Effector CD4-positive, alpha-beta T cell (primary cell): Measurements from ENCODE around the gene SLC25A17.
A peak's percentile ranks its signal among the peaks of the same experiment; 100 is the strongest.
"Not testable (repeated sequence)": the region's sequence is repeated elsewhere in the genome, so short reads cannot be mapped to it uniquely, and the experiment has no call there.

Source experiments
- DNase-seq: peaks from one replicate; pipeline ENCODE4 v3.0.0-alpha.2; 2020

The SLC25A17 gene

DNA sequence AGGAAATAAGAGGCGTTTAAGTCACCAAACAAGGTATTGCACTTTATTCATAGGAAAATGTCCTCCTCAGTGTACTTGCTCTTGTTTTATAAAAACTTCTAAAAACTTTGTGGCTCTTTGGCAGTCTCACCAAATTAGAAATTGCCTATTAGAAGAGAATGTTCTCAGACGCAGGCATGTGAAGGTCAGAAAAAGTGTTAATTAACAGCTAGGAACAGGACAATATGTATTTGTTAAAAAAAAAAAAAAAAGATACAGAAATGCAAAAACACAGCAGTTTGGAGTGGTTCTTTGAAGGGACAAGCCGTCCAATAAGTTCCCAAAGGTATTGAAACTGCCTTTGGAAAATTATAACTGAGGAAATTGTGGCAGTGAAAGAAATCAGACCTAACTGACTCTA is 67.9 kb downstream of the SLC25A17 start:
- DNase-seq, result no peak

DNA sequence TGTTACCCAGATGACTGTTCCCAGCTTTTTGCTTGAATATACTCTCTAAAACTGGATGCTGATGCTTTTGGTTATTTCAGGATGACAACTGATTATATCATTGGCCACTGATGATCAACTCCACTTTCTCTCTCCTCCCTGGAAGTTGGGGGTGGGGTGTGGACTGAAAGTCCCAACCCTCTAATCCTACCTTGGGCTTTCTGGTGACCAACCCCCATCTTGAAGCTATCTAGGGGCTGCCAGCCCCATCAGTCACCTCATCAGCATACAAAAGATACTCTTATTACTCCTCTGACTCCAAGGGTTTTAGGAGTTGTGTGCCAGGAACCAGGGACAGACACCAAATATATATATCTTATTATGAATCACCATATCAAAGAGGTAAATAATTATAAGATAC is 69.3 kb downstream of the SLC25A17 start:
- DNase-seq, result no peak

GRCh38 chr22:40748388-40749355 is 70.5 kb downstream of the SLC25A17 start:
- DNase-seq, result no peak

- no peak for DNase-seq
These were observed 71.8 kb downstream of the SLC25A17 start for GRCh38 chr22:40747361-40747760.

DNA sequence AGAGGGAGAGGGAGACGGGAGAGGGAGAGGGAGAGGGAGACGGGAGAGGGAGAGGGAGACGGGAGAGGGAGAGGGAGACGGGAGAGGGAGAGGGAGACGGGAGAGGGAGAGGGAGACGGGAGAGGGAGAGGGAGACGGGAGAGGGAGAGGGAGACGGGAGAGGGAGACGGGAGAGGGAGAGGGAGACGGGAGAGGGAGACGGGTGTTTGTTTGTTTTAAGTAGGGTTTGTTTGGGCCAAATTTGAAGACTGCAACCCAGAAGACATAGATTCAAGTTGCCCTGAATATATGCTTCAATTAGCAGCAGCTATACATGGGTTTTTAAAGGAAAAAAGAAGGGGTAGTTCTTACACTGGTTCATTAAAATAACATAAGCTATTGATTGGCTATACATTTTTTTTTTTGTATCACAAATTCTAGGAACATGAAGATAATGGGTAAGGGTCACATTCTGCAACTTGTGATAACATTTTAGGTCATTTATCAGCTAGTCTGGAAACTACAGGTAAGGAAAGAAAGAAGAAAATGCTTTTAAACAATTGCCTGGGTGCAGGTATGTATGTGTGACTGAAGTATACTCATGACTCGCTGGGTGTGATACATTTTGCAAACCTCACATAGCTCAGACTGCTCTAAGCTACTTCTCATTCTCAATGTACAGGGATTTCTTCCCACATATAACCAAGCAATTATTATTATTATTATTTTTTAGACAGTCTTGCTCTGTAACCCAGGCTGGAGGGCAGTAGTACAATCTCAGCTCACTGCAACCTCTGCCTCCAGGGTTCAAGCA is 72.5 kb downstream of the SLC25A17 start:
- DNase-seq, result no peak

DNA sequence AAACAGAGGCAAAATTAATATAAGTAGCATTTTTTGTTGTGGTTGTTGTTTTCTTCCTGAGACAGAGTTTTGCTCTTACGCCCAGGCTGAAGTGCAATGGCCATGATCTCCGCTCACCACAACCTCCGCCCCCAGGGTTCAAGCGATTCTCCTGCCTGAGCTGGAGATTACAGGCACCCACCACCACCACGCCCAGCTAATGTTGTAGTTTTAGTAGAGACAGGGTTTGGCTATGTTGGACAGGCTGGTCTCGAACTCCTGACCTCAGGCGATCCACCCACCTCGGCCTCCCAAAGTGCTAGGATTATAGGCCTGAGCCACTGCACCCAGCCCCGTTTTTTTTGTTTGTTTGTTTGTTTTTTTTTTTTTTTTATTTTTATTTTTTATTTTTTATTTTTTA is 75.4 kb downstream of the SLC25A17 start:
- no peak for DNase-seq

DNA sequence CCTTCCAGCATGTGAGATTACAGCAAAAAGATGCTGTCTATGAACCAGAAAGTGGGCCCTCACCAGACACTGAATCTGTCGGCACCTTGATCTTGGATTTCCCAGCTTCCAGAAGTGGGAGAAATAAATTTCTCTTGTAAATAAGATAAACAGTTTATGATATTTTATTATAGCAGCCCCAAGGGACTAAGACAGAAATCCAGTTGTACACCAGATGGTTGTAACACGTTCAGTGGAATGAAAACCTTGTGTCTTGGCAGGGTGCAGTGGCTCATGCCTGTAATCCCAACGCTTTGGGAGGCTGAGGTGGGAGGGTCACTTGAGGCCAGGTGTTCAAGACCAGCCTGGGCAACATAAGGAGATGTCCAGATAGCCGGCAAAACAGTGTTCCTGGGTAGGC is 78.0 kb downstream of the SLC25A17 start:
- DNase-seq, result no peak

- no peak for DNase-seq
These were observed 79.4 kb downstream of the SLC25A17 start for GRCh38 chr22:40739721-40740120.

DNA sequence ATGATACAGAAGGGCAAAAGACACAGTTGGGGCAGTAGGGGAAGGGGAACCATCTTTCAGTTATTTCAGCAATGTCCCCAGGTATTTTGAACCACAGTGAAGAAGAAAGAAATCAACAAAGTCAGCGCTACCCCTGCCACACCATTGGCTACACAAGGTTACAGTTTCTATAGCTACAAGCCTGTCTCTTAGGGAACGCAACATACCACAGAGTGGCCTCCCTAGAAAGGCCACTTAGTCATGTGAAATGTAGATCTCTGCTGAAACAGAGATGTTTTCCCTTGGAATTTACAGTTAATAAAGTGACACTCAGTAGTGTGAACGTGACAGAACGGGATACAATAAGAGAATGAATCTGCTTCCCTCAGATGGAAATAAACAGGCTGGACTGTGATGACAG is 85.2 kb downstream of the SLC25A17 start:
- no peak for DNase-seq

- DNase-seq, result no peak
These were observed 86.2 kb downstream of the SLC25A17 start for GRCh38 chr22:40732999-40733292.

GRCh38 chr22:40729284-40729683 is 89.9 kb downstream of the SLC25A17 start:
- DNase-seq, result no peak

DNA sequence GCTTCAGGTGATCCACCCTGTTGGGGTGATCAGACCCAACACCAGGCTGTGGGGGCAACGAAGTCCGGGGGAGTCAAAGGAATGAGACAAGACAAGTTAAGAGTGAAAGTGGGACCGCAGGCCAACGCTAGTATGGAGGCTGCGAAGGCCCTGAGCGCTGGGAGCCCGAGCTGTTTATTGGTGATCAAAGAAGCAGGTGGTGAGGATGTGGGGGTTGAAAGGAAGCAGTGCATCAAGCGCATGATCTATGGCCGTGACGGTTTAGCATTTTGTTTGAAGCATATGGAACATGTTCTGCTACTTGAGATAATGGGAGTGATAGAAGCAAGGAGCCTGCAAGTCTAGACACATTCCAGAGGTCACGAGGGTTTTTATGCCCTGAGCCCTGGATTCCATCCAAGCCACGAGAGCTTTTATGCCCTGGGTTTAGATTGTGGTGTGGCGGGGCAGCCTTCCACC is 90.4 kb downstream of the SLC25A17 start:
- peak; percentile 52 for DNase-seq

GRCh38 chr22:40727964-40728615 is 91.1 kb downstream of the SLC25A17 start:
- no peak for DNase-seq

DNA sequence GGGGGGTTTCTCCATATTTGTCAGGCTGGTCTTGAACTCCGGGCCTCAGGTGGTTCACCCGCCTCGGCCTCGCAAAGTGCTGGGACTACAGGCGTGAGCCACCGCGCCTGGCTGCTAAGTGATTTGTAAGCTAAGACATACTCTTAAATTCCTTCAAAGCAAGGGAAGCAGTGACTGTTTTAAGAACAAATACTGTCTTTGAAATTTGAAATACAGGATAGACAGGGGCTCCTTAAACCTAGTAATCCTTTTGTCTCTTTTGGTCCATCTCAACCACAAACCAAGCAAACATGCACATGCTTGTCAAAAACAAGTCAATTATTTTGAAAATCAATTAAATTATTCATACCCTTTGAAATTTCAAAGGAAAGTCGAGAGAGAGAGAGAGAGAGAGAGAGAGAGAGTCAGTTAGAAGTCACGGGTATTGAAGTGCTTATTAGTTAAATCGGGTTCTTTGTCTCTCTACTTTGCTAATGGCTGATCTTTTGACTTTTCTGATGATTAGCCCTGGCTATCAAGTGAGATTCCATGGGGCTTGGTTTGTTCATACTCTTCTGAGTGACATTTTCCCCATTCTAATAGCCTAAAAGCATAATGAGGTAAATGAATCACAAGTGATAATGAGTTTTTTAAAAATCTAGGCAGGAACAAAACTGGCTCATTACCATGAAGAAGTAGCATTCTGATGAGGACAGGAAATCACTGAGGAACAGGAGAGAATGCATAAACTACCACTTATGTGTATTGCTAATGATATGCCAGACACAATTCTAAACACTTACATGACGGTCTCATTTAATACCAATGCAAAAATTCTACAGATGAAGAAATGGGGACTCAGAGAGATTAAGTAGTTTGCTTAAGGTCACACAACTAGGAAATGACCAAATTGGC is 91.8 kb downstream of the SLC25A17 start:
- peak; percentile 9 for DNase-seq

DNA sequence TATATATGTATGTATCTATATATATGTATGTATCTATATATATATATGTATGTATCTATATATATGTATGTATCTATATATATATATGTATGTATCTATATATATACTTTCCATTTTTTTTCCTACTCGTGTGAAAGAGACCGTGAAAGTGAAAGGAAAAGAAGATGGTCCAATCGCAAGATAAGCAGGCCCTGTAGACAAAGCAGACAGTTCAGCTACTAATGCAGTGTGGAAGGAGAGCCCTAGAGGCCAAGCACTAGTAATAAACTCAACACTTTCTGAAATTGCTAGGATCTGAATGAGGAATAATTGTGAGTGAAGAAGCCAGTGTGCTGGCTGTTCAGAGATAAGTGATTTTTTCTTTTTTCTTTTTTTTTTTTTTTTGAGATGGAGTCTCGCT is 92.6 kb downstream of the SLC25A17 start:
- DNase-seq, result no peak

DNA sequence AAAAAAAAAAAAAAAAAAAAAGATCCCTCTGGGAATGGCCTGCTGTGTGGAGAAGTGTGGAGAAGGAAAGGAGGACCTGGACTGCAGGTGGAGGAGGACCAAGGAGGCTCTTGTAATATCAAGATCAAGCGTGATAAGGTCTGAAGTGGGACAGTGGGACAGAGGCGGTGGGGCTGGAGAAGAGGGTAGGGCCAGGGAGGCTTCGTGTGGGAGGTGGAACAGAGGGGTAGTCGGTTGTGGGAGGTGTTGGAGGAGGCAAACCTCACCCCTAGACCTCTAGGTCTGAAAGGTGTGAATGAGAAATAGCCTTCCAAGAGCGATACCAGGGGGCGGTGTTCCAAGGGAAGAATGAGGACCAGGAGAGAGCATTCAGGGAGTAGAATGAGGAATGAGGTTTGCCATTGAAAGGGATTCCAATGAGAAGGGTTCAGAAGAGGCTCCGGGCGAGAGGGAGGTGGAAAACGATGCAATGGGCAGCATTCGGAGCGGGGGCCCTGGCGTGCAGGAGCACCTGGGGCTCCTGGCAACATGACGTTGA is 95.7 kb downstream of the SLC25A17 start:
- DNase-seq, result no peak

DNA sequence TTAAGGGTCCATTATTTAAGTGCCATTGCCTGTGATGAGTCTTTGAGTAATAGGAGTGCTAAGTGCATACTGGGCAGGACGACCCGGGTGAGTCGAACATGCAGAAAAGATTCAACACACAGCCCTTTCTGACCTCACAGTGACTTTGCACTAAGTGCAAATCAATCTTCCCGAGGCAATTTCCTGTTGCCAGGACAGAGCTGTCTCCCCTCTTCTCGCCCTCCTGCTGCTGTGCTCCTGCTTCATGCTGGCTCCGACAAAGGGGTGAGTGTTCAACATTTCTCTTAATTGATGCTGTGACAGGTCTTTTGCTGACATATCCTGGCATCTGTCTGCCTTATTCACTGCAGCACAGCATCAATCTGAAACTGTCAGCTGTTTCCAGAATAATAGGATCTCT is 97.9 kb downstream of the SLC25A17 start:
- DNase-seq, result no peak

DNA sequence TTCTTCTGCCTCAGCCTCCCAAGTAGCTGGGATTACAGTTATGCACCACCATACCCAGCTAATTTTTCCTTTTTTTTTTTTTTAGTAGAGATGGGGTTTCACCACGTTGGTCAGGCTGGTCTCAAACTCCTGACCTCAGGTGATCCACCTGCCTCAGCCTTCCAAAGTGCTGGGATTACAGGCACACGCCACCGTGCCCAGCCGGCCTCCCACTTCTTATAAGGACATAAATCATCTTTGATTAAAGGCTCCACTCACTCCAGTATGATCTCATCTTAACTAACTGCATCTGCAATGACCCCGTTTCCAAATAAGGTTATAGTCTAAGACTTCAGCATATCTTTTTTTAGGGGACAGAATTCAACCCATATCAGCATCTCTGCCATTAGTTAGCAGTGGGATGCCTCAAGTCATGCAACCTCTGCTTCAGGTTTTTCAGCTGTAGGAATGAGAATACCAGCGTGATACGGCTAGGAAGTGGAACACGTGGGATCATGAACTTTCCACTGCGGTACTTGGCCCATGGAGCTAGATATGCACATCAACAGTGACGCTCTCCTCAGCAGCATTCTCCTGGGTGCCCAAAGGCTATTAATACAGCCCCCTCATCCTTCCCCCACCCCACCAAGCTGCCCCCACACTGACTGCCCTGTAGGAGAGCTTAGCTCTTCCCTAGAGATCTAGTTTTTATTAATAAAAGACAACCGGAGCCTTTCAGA is 98.4 kb downstream of the SLC25A17 start:
- DNase-seq, result no peak

DNA sequence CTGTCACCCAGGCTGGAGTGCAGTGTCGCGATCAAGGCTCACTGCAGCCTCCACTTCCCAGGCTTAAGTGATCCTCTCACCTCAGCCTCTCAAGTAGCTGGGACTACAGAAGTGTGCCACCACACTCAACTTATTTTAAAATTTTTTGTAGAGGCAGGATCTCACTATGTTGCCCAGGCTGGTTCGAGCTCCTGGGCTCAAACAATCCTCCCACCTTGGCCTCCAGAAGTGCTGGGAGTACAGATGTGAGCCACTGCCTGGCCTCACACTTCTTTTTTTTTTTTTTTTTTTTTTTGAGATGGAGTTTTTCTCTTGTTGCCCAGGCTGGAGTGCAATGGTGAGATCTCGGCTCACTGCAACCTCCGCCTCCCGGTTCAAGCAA is 99.0 kb downstream of the SLC25A17 start:
- not testable (repeated sequence) for DNase-seq
